ENCODE measurements around the gene GARIN1A. TPM values are rescaled to one million over a fixed set of nuclear protein-coding genes. Genes with fewer than 3 reads are reported as not detected.
"Not testable (repeated sequence)": the region's sequence is repeated elsewhere in the genome, so short reads cannot be mapped to it uniquely, and the experiment has no call there.

GARIN1A gene
- total RNA-seq, 2 experiments from 2014 or later, result 0.06 to 0.29 TPM

GRCh38 chr7:128660596-128660995 lies 11.5 kb upstream of the GARIN1A start:
- Histone ChIP-seq H3K27ac (ENCODE audit: low read depth, low read length, poor library complexity, severe bottlenecking) (no peak overlapping the region), H4K20me1 (ENCODE audit: insufficient read depth, low read length) (no peaks in the 10 kb centered on the region), H3K4me2 (ENCODE audit: low read length) (no peak overlapping the region), H3K9me2 (ENCODE audit: insufficient read depth, low read length) (no peaks in the 10 kb centered on the region), H3K4me3 (ENCODE audit: low read depth, low read length, poor library complexity, severe bottlenecking) (no peak overlapping the region), H3K36me3 (ENCODE audit: insufficient read depth, low read length) (no peaks in the 10 kb centered on the region; the same call in 1 of the 2 replicates), H3K9me3 (ENCODE audit: low read length) (peaks cover 7% of the 10 kb centered on the region; the same call in 1 of the 2 replicates), H2AFZ (ENCODE audit: low read length) (no peak overlapping the region), H3K79me2 (ENCODE audit: insufficient read depth, low read depth, low read length) (no peaks in the 10 kb centered on the region), H3K4me1 (ENCODE audit: insufficient read depth, low read length, poor library complexity, severe bottlenecking) (no peaks in the 10 kb centered on the region)
- BruUV-seq (replicated peaks), result TSS peak; percentile 49
- POLR2A ChIA-PET, result no interaction called here
- intact Hi-C loops (cut with micrococcal nuclease; ENCODE audit: unreplicated experiment), result no loop called here
- no peak for TF ChIP-seq EZH2phosphoT487 (IDR thresholded peaks at IDR 0.05; ENCODE audit: borderline replicate concordance, low read depth, low read length)
- TF ChIP-seq CTCF (conservative IDR thresholded peaks at IDR 0.05; ENCODE audit: low read length), result no peak
- CTCF ChIA-PET (ENCODE audit: unreplicated experiment), result no interaction called here
- no peak for DNase-seq (ENCODE audit: low spot score)

DNA sequence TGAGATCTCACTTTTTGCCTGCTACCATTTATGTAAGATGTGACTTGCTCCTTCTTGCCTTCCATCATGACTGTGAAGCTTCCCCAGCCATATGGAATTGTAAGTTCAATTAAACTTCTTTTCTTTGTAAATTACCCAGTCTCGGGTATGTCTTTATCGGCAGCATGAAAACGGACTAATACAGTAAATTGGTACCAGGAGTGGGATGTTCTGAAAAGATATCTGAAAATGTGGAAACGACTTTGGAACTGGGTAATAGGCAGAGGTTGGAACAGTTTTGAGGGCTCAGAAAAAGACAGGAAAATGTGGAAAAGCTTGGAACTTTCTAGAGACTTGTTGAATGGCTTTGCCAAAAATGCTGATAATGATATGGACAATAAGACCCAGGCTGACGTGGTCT lies 10.6 kb upstream of the GARIN1A start:
- BruUV-seq (replicated peaks), result no TSS peak
- no peak overlapping the region for H3K4me2 ChIP-seq (ENCODE audit: low read length)
- no peaks in the 10 kb centered on the region for H3K79me2 ChIP-seq (ENCODE audit: insufficient read depth, low read depth, low read length)
- no peak overlapping the region for H2AFZ ChIP-seq (ENCODE audit: low read length)
- no peaks in the 10 kb centered on the region for H3K4me1 ChIP-seq (ENCODE audit: insufficient read depth, low read length, poor library complexity, severe bottlenecking)
- H4K20me1 ChIP-seq (ENCODE audit: insufficient read depth, low read length), result no peaks in the 10 kb centered on the region
- H3K4me3 ChIP-seq (ENCODE audit: low read depth, low read length, poor library complexity, severe bottlenecking), result no peak overlapping the region
- no peaks in the 10 kb centered on the region for H3K9me2 ChIP-seq (ENCODE audit: insufficient read depth, low read length)
- CTCF ChIA-PET (ENCODE audit: unreplicated experiment), result no interaction called here
- H3K9me3 ChIP-seq (ENCODE audit: low read length), result peaks cover 7% of the 10 kb centered on the region; the same call in 1 of the 2 replicates
- no peaks in the 10 kb centered on the region; the same call in 1 of the 2 replicates for H3K36me3 ChIP-seq (ENCODE audit: insufficient read depth, low read length)
- TF ChIP-seq CTCF (conservative IDR thresholded peaks at IDR 0.05; ENCODE audit: low read length) (no peak), EZH2phosphoT487 (IDR thresholded peaks at IDR 0.05; ENCODE audit: borderline replicate concordance, low read depth, low read length) (no peak)
- intact Hi-C loops (cut with micrococcal nuclease; ENCODE audit: unreplicated experiment), result no loop called here
- DNase-seq (ENCODE audit: low spot score), result no peak
- POLR2A ChIA-PET, result no interaction called here
- no peak overlapping the region for H3K27ac ChIP-seq (ENCODE audit: low read depth, low read length, poor library complexity, severe bottlenecking)

GRCh38 chr7:128662091-128662490 lies 10.0 kb upstream of the GARIN1A start:
- no peaks in the 10 kb centered on the region for H4K20me1 ChIP-seq (ENCODE audit: insufficient read depth, low read length)
- CTCF ChIA-PET (ENCODE audit: unreplicated experiment), result no interaction called here
- H3K36me3 ChIP-seq (ENCODE audit: insufficient read depth, low read length), result no peaks in the 10 kb centered on the region; the same call in 1 of the 2 replicates
- no peak overlapping the region for H3K4me2 ChIP-seq (ENCODE audit: low read length)
- POLR2A ChIA-PET, result no interaction called here
- TF ChIP-seq CTCF (conservative IDR thresholded peaks at IDR 0.05; ENCODE audit: low read length), result no peak
- TF ChIP-seq EZH2phosphoT487 (IDR thresholded peaks at IDR 0.05; ENCODE audit: borderline replicate concordance, low read depth, low read length), result no peak
- DNase-seq (ENCODE audit: low spot score), result no peak
- H2AFZ ChIP-seq (ENCODE audit: low read length), result no peak overlapping the region
- intact Hi-C loops (cut with micrococcal nuclease; ENCODE audit: unreplicated experiment), result no loop called here
- peaks cover 7% of the 10 kb centered on the region; the same call in 1 of the 2 replicates for H3K9me3 ChIP-seq (ENCODE audit: low read length)
- no peaks in the 10 kb centered on the region for H3K9me2 ChIP-seq (ENCODE audit: insufficient read depth, low read length)
- no TSS peak for BruUV-seq (replicated peaks)
- H3K4me3 ChIP-seq (ENCODE audit: low read depth, low read length, poor library complexity, severe bottlenecking), result no peak overlapping the region
- no peak overlapping the region for H3K27ac ChIP-seq (ENCODE audit: low read depth, low read length, poor library complexity, severe bottlenecking)
- H3K79me2 ChIP-seq (ENCODE audit: insufficient read depth, low read depth, low read length), result no peaks in the 10 kb centered on the region
- no peaks in the 10 kb centered on the region for H3K4me1 ChIP-seq (ENCODE audit: insufficient read depth, low read length, poor library complexity, severe bottlenecking)

DNA sequence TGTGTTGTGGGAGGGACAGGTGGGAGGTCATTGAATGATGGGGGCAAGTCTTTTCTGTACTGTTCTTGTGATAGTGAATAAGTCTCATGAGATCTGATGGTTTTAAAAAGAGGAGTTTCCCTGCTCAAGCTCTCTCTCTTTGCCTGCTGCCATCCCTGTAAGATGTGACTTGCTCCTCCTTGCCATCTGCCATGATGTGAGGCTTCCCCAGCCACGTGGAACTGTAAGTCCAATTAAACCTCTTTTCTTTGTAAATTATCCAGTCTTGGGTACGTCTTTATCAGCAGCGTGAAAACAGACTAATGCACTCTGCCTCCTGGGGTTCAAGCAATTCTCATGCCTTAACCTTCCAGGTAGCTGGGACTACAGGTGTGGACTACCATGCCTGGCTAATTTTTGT lies 8.9 kb upstream of the GARIN1A start:
- CTCF ChIA-PET (ENCODE audit: unreplicated experiment); DNase-seq (ENCODE audit: low spot score); H3K27ac ChIP-seq (ENCODE audit: low read depth, low read length, poor library complexity, severe bottlenecking); H3K9me2 ChIP-seq (ENCODE audit: insufficient read depth, low read length); H4K20me1 ChIP-seq (ENCODE audit: insufficient read depth, low read length); POLR2A ChIA-PET; BruUV-seq (replicated peaks); H3K9me3 ChIP-seq (ENCODE audit: low read length); H2AFZ ChIP-seq (ENCODE audit: low read length); H3K36me3 ChIP-seq (ENCODE audit: insufficient read depth, low read length); H3K4me3 ChIP-seq (ENCODE audit: low read depth, low read length, poor library complexity, severe bottlenecking); H3K4me1 ChIP-seq (ENCODE audit: insufficient read depth, low read length, poor library complexity, severe bottlenecking); intact Hi-C loops (cut with micrococcal nuclease; ENCODE audit: unreplicated experiment); H3K79me2 ChIP-seq (ENCODE audit: insufficient read depth, low read depth, low read length); H3K4me2 ChIP-seq (ENCODE audit: low read length): not testable (repeated sequence)

Measured in OCI-LY7 (cell line).